Fibroblast of skin of abdomen (primary cell): ENCODE results near the gene POU3F3.

ENCODE experiments used
- DNase-seq: peaks from one replicate; pipeline ENCODE4 v3.0.0-alpha.2; 2013

The POU3F3 gene

GRCh38 chr2:104847586-104848160, 6.2 kb upstream of the POU3F3 start:
- no peak for DNase-seq

GRCh38 chr2:104848526-104848925, 5.4 kb upstream of the POU3F3 start:
- no peak for DNase-seq

GRCh38 chr2:104849101-104849500, 4.8 kb upstream of the POU3F3 start:
- no peak for DNase-seq

- peak; percentile 55 for DNase-seq
Measured at GRCh38 chr2:104849618-104850141, 4.2 kb upstream of the POU3F3 start.

- no peak for DNase-seq
Measured at GRCh38 chr2:104850361-104851290, 3.3 kb upstream of the POU3F3 start.

- DNase-seq: no peak
Measured at GRCh38 chr2:104851291-104852089, 2.4 kb upstream of the POU3F3 start.

- peak; percentile 11 for DNase-seq
Measured at GRCh38 chr2:104852090-104852666, 1.7 kb upstream of the POU3F3 start.

GRCh38 chr2:104854498-104855220, 744 bp downstream of the POU3F3 start:
- DNase-seq: no peak

GRCh38 chr2:104855221-104856085, 1.5 kb downstream of the POU3F3 start:
- no peak for DNase-seq

GRCh38 chr2:104856086-104856972, 2.4 kb downstream of the POU3F3 start:
- no peak for DNase-seq

- DNase-seq: no peak
Measured at GRCh38 chr2:104856973-104857261, 3.0 kb downstream of the POU3F3 start.

GRCh38 chr2:104857262-104858005, 3.5 kb downstream of the POU3F3 start:
- no peak for DNase-seq

GRCh38 chr2:104858006-104858978, 4.4 kb downstream of the POU3F3 start:
- DNase-seq: no peak

- DNase-seq: no peak
Measured at GRCh38 chr2:104859291-104859765, 5.4 kb downstream of the POU3F3 start.

GRCh38 chr2:104859766-104860450, 6.0 kb downstream of the POU3F3 start:
- DNase-seq: no peak

GRCh38 chr2:104860451-104860790, 6.5 kb downstream of the POU3F3 start:
- DNase-seq: no peak

GRCh38 chr2:104861351-104862057, 7.6 kb downstream of the POU3F3 start:
- DNase-seq: no peak
